Caco-2 (cell line): Measurements from ENCODE around the gene ARHGAP15. TPM values are rescaled to one million over a fixed set of nuclear protein-coding genes. Genes with fewer than 3 reads are reported as not detected.

ENCODE experiments used
- BruUV-seq: library from RNA; stranded (reverse); fragments of 400-500 nt; replicated peaks from 2 replicates; lab custom pipeline; 2021; lab: Mats Ljungman, UMichigan
- CTCF ChIA-PET: fragments of 300-600 bp; sonication (Branson Sonifier 250); formaldehyde crosslinking; loops from one replicate; lab custom pipeline; 2022; ENCODE audit warnings: antibody characterized with exemption; lab: Charles Lee
- POLR2A ChIA-PET: fragments of 300-600 bp; sonication (Branson Sonifier 250); formaldehyde crosslinking; loops from one replicate; lab custom pipeline; 2022; ENCODE audit warnings: antibody characterized with exemption; lab: Charles Lee
- DNase-seq, 2 experiments: peaks; one replicate each; pipeline versions ENCODE4 v3.0.0 to v3.0.0-alpha.2; 2020 to 2022
- H3K27me3 ChIP-seq: replicated peaks from 2 replicates; pipeline ENCODE4 v1.6.0; 2011; ENCODE audit warnings: low read length; ENCODE audit not compliant: control insufficient read depth, insufficient read depth
- H3K36me3 ChIP-seq: 2 replicates; pipeline ENCODE4 v1.5.1; 2011; ENCODE audit warnings: low read length; ENCODE audit not compliant: control insufficient read depth, insufficient read depth
- H3K4me1 ChIP-seq: fragments of 250-450 bp; sonication (Bioruptor Pico); 2 replicates; pipeline ENCODE4 v1.5.1; 2020; ENCODE audit warnings: mild to moderate bottlenecking
- H3K4me3 ChIP-seq: 2 replicates; pipeline ENCODE4 v1.5.1; 2011; ENCODE audit warnings: low read depth, mild to moderate bottlenecking, control low read depth, low read length
- H3K9me3 ChIP-seq: fragments of 250-450 bp; sonication (Bioruptor Pico); 2 replicates; pipeline ENCODE4 v1.5.1; 2020; ENCODE audit warnings: mild to moderate bottlenecking, moderate library complexity
- H3K27ac Mint-ChIP-seq: one replicate; pipeline ENCODE4 v1.8.0; 2022; ENCODE audit warnings: mixed read lengths; ENCODE audit not compliant: unreplicated experiment
- H3K27me3 Mint-ChIP-seq: one replicate; pipeline ENCODE4 v1.8.0; 2022; ENCODE audit warnings: mixed read lengths; ENCODE audit not compliant: insufficient read depth, unreplicated experiment
- H3K36me3 Mint-ChIP-seq: one replicate; pipeline ENCODE4 v1.8.0; 2022; ENCODE audit warnings: mild to moderate bottlenecking, mixed read lengths; ENCODE audit not compliant: insufficient read depth, unreplicated experiment
- H3K4me1 Mint-ChIP-seq: one replicate; pipeline ENCODE4 v1.8.0; 2022; ENCODE audit warnings: low read depth, mixed read lengths; ENCODE audit not compliant: unreplicated experiment
- H3K4me3 Mint-ChIP-seq: one replicate; pipeline ENCODE4 v1.8.0; 2022; ENCODE audit warnings: mild to moderate bottlenecking, moderate library complexity, mixed read lengths; ENCODE audit not compliant: unreplicated experiment
- H3K9me3 Mint-ChIP-seq: one replicate; pipeline ENCODE4 v1.8.0; 2022; ENCODE audit warnings: mixed read lengths; ENCODE audit not compliant: unreplicated experiment
- CTCF ChIP-seq, 2 experiments: fragments of 200-600 bp in 1 of 2; IDR thresholded peaks; 1 replicate in 1 of 2; 2 replicates in 1 of 2; pipeline versions ENCODE4 v1.5.1 to v1.8.0; 2011 to 2022; ENCODE audit warnings: antibody characterized with exemption in 1 of 2, control low read depth in 1 of 2, inconsistent platforms in 1 of 2, low read depth in 1 of 2, low read length in 1 of 2, mild to moderate bottlenecking in 1 of 2, moderate library complexity in 1 of 2; ENCODE audit not compliant: insufficient read depth in 1 of 2, severe bottlenecking in 1 of 2, unreplicated experiment in 1 of 2
- intact Hi-C: fragments of 100-400 bp; cut with micrococcal nuclease; formaldehyde crosslinking; loops from one replicate; pipeline ENCODE4 v1.10.0; 2022; ENCODE audit not compliant: unreplicated experiment
- total RNA-seq: library from RNA; stranded (reverse); gene quantifications from 2 replicates; pipeline ENCODE4 v1.2.3, GENCODE V29; 2022

ARHGAP15 gene
- total RNA-seq, 1 experiment from 2014 or later = not detected

- CTCF ChIA-PET = no interaction called here
- POLR2A ChIA-PET = no interaction called here
- DNase-seq = no peak
These were observed 253.8 kb downstream of the ARHGAP15 start for GRCh38 chr2:143383016-143383415.

GRCh38 chr2:143384111-143384510 lies 254.9 kb downstream of the ARHGAP15 start:
- BruUV-seq = no TSS peak
- no peaks in the 10 kb centered on the region for H3K9me3 Mint-ChIP-seq
- no peaks in the 10 kb centered on the region for H3K4me1 Mint-ChIP-seq
- peaks cover 8% of the 10 kb centered on the region for H3K27me3 Mint-ChIP-seq
- no peak overlapping the region for H3K4me3 Mint-ChIP-seq
- no peak for DNase-seq
- TF ChIP-seq CTCF (IDR thresholded peaks at IDR 0.05; ENCODE audit: insufficient read depth in 1 of 2, low read depth in 1 of 2, low read length in 1 of 2, severe bottlenecking in 1 of 2, unreplicated experiment in 1 of 2) = no peak
- CTCF ChIA-PET = no interaction called here
- no peaks in the 10 kb centered on the region for H3K36me3 ChIP-seq
- H3K27me3 ChIP-seq = no peaks in the 10 kb centered on the region
- no peak overlapping the region for H3K27ac Mint-ChIP-seq
- H3K9me3 ChIP-seq = no peaks in the 10 kb centered on the region
- no peaks in the 10 kb centered on the region for H3K36me3 Mint-ChIP-seq
- H3K4me1 ChIP-seq = no peaks in the 10 kb centered on the region
- POLR2A ChIA-PET = no interaction called here
- intact Hi-C loops = no loop called here
- H3K4me3 ChIP-seq = no peak overlapping the region

More at GRCh38 chr2:143383016-143383415, 253.8 kb downstream of the ARHGAP15 start:
- Mint-ChIP-seq H3K27me3 (peaks cover 8% of the 10 kb centered on the region), H3K4me1 (no peaks in the 10 kb centered on the region), H3K36me3 (no peaks in the 10 kb centered on the region), H3K27ac (no peak overlapping the region), H3K9me3 (no peaks in the 10 kb centered on the region), H3K4me3 (no peak overlapping the region)
- BruUV-seq = no TSS peak
- no peaks in the 10 kb centered on the region for H3K36me3 ChIP-seq
- H3K9me3 ChIP-seq = no peaks in the 10 kb centered on the region
- no peak overlapping the region for H3K4me3 ChIP-seq
- no peaks in the 10 kb centered on the region for H3K4me1 ChIP-seq
- TF ChIP-seq CTCF (IDR thresholded peaks at IDR 0.05; ENCODE audit: insufficient read depth in 1 of 2, low read depth in 1 of 2, low read length in 1 of 2, severe bottlenecking in 1 of 2, unreplicated experiment in 1 of 2) = no peak
- no peaks in the 10 kb centered on the region for H3K27me3 ChIP-seq
- intact Hi-C loops = no loop called here

- POLR2A ChIA-PET = no interaction called here
- Mint-ChIP-seq H3K9me3 (no peaks in the 10 kb centered on the region), H3K4me3 (no peak overlapping the region), H3K4me1 (no peaks in the 10 kb centered on the region), H3K27ac (no peak overlapping the region), H3K36me3 (no peaks in the 10 kb centered on the region), H3K27me3 (peaks cover 3% of the 10 kb centered on the region)
- CTCF ChIA-PET = no interaction called here
- TF ChIP-seq CTCF (IDR thresholded peaks at IDR 0.05; ENCODE audit: insufficient read depth in 1 of 2, low read depth in 1 of 2, low read length in 1 of 2, severe bottlenecking in 1 of 2, unreplicated experiment in 1 of 2) = no peak
- intact Hi-C loops = no loop called here
- DNase-seq = no peak
- Histone ChIP-seq H3K27me3 (no peaks in the 10 kb centered on the region), H3K4me1 (no peaks in the 10 kb centered on the region), H3K36me3 (no peaks in the 10 kb centered on the region), H3K4me3 (no peak overlapping the region), H3K9me3 (no peaks in the 10 kb centered on the region)
- no TSS peak for BruUV-seq
These were observed 261.0 kb downstream of the ARHGAP15 start for GRCh38 chr2:143390171-143390570.
